GM12892 (cell line): ENCODE results near the gene CFAP91.

Experiments
- POLR2A ChIP-seq: IDR thresholded peaks from 2 replicates; pipeline ENCODE4 v1.6.1; 2011; ENCODE audit warnings: low read depth, low read length, control low read depth
- POLR2AphosphoS5 ChIP-seq: IDR thresholded peaks from 2 replicates; pipeline ENCODE4 v1.6.1; 2011; ENCODE audit warnings: low read depth, low read length, control low read depth
- TAF1 ChIP-seq: IDR thresholded peaks from 2 replicates; pipeline ENCODE4 v1.6.1; 2011; ENCODE audit warnings: low read depth, mild to moderate bottlenecking, control low read depth, low read length, borderline replicate concordance

- no peak for TF ChIP-seq POLR2AphosphoS5
- no peak for TF ChIP-seq TAF1
- no peak for TF ChIP-seq POLR2A
Observed at GRCh38 chr3:119653876-119654275, 48.9 kb upstream of the CFAP91 start.
